Measurements from ENCODE around the gene RFNG. TPM values are rescaled to one million over a fixed set of nuclear protein-coding genes. Genes with fewer than 3 reads are reported as not detected.
"Not testable (repeated sequence)": the region's sequence is repeated elsewhere in the genome, so short reads cannot be mapped to it uniquely, and the experiment has no call there.

Gene RFNG
- total RNA-seq, 1 donor from 2014 or later: 30.8 TPM

DNA sequence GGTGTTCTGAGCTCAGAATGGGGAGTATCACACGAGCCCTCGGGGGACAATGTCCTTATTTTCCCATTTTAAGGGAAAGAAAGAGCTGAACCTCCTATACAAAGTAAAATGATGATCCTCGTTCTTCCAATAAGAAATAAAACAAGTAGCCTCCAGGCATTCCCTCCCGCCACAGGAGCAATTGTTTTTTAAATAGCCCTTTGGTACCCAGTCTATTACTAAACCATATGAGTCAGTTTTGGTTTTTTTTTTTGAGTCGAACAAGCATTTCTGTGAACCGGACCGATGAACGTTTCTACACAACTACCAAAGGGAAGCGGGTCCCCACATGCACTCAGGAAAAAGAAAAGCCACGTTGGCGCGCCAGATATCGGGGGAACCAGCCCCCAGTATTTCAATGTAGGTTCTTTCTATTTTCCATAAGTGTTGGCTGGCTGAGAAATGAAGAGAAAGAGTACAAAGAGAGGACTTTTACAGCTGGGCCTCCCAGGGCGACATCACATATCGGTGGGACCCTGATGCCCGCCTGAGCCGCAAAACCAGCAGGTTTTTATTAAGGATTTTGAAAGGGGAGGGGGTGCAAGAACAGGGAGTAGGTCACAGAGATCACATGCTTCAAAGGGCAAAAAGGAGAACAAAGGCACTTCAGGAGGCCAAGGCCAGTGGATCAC is 10.3 kb downstream of the RFNG start:
- Mint-ChIP-seq H3K9me3 (no peaks in the 10 kb centered on the region), H3K27ac (no peak overlapping the region), H3K4me1 (peaks cover 12% of the 10 kb centered on the region), H3K4me3 (no peak overlapping the region), H3K27me3 (peaks cover 2% of the 10 kb centered on the region), H3K36me3 (ENCODE audit: low read depth) (no peaks in the 10 kb centered on the region)
- intact Hi-C loops (cut with micrococcal nuclease): no loop called here
- DNase-seq: no peak

DNA sequence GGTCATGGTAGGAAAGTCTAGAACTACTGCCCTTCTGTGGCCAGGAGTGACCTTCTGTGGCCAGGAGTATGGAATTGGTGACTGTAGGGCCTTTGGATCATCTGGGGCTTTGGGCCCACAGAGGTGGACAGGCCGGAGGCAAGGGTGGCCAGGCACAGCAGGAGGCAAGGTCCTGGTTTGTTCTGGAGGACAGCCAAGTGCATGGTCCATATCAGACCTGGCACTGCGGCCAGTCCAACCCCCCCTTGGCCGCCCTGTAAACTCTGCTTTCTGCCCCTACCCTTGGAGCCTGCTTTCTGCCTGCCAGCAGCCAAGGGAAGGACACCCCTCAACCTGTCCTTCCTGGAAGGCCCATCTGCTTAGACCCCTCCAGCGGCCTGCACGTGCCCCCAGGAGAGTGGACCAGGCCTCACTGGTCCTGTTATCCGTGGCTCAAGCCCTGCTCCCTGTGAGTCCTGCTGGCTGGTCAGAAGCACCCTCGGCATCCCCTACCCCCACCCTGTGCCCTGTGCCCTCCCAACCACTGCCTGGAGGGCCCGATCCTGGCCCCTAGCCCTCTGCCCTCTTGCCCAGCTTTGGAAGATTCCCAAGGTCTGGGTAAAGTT is 11.8 kb downstream of the RFNG start:
- Mint-ChIP-seq H3K27ac (no peak overlapping the region), H3K9me3 (no peaks in the 10 kb centered on the region), H3K4me1 (peaks cover 17% of the 10 kb centered on the region), H3K4me3 (no peak overlapping the region), H3K27me3 (peaks cover 2% of the 10 kb centered on the region), H3K36me3 (ENCODE audit: low read depth) (peaks cover 8% of the 10 kb centered on the region)
- DNase-seq: no peak
- intact Hi-C loops (cut with micrococcal nuclease): no loop called here

DNA sequence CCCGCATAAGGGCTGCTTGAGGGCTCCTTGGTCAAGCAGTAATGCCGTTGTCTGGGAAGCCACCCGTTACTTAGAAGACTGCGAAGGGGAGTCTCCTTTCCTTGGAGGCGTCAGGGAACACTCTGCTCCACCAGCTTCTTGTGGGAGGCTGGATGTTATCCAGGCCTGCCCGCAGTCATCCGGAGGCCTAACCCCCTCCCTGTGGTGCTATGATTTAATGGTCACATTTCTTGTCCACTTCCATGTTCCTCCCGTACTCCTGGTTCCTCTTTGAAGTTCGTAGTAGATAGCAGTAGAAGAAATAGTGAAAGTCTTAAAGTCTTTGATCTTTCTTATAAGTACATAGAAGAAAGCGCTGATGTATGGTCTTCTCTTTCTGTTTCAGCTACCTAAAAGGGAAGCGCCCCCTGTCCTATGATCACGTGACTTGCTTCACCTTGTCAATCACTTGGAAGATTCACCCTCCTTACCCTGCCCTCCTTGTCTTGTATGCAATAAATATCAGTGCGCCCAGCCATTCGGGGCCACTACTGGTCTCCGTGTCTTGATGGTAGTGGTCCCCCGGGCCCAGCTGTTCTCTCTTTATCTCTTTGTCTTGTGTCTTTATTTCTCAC is 12.7 kb downstream of the RFNG start:
- H3K36me3 Mint-ChIP-seq (ENCODE audit: low read depth); H3K27me3 Mint-ChIP-seq; H3K27ac Mint-ChIP-seq; H3K9me3 Mint-ChIP-seq; intact Hi-C loops (cut with micrococcal nuclease); DNase-seq: not testable (repeated sequence)
- Mint-ChIP-seq H3K4me1 (peaks cover 17% of the 10 kb centered on the region), H3K4me3 (peak overlapping the region; percentile 34)

DNA sequence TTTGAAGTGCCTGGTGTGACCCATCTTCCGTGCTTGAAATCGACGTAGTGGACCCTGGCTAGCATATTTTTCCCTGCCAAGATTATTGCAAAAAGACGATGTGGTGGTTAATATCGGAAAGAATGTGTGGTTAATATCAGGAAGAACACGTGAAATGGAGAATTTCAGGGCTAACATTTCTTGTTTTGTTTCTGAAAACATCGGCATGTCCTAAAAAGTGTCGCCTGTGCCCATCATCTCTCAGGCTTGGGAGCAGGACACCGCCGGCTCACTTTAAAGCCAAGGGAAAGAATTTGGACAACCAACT is 13.8 kb downstream of the RFNG start:
- Mint-ChIP-seq H3K4me1 (peaks cover 18% of the 10 kb centered on the region), H3K27me3 (peaks cover 2% of the 10 kb centered on the region), H3K27ac (peak overlapping the region; percentile 96), H3K4me3 (peak overlapping the region; percentile 83), H3K9me3 (no peaks in the 10 kb centered on the region), H3K36me3 (ENCODE audit: low read depth) (peaks cover 8% of the 10 kb centered on the region)
- intact Hi-C loops (cut with micrococcal nuclease): loop anchor here (1.0 to 2.0 kb wide), 4 partner anchors 13 to 61 kb away; partner anchors contain the start of genes ASPSCR1, FASN, GPS1 and LRRC45
- DNase-seq: no peak

- intact Hi-C loops (cut with micrococcal nuclease): loop anchor here (1.0 to 2.0 kb wide), 4 partner anchors 14 to 61 kb away; partner anchors contain the start of genes ASPSCR1, FASN, GPS1 and LRRC45
- peak; percentile 99 for DNase-seq
- peaks cover 2% of the 10 kb centered on the region for H3K27me3 Mint-ChIP-seq
- peaks cover 8% of the 10 kb centered on the region for H3K36me3 Mint-ChIP-seq (ENCODE audit: low read depth)
- peak within 1 kb of the TSS; percentile 96 for H3K27ac Mint-ChIP-seq
- peak within 1 kb of the TSS; percentile 83 for H3K4me3 Mint-ChIP-seq
- H3K4me1 Mint-ChIP-seq: peaks cover 19% of the 10 kb centered on the region
- H3K9me3 Mint-ChIP-seq: no peaks in the 10 kb centered on the region
Measured at GRCh38 chr17:82037092-82037888, 14.3 kb downstream of the RFNG start, which contains the start of gene DCXR. Gene DCXR (minus strand): TSS chr17:82037697. CDS start chr17:82037682, 15 bp downstream.

DNA sequence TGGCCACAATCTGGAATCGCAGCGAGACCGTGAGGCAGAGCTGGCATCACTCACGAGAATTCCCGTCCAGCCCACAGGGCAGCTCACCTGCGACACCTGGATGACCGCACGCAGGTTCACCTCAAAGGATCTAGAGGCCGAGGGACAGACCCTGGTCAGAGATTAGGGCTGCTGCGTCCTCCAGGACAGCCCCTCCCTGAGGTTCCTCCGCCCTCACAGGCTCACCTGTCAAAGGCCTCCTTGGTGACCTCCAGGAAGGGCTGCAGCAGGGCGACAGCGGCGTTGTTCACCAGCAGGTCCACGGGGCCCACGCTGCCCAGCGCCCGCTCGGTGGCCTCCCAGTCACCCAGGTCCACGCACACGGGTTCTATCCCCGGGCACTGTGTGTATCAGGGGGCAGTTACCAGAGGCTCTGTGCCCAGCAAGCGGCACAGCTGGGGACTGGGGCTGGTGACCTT is 14.9 kb downstream of the RFNG start:
- peak overlapping the region; percentile 56 for H3K27ac Mint-ChIP-seq
- no peaks in the 10 kb centered on the region for H3K9me3 Mint-ChIP-seq
- peaks cover 19% of the 10 kb centered on the region for H3K4me1 Mint-ChIP-seq
- DNase-seq: no peak
- peak overlapping the region; percentile 83 for H3K4me3 Mint-ChIP-seq
- intact Hi-C loops (cut with micrococcal nuclease): loop anchor here (1.0 to 2.0 kb wide), 4 partner anchors 13 to 62 kb away; partner anchors contain the start of genes ASPSCR1, FASN, GPS1 and LRRC45
- peaks cover 2% of the 10 kb centered on the region for H3K27me3 Mint-ChIP-seq
- peaks cover 8% of the 10 kb centered on the region for H3K36me3 Mint-ChIP-seq (ENCODE audit: low read depth)

GRCh38 chr17:82035956-82036633 is 15.5 kb downstream of the RFNG start:
- H3K27me3 Mint-ChIP-seq: peaks cover 2% of the 10 kb centered on the region
- DNase-seq: no peak
- H3K4me1 Mint-ChIP-seq: peaks cover 19% of the 10 kb centered on the region
- peak overlapping the region; percentile 83 for H3K4me3 Mint-ChIP-seq
- peaks cover 8% of the 10 kb centered on the region for H3K36me3 Mint-ChIP-seq (ENCODE audit: low read depth)
- H3K27ac Mint-ChIP-seq: peak overlapping the region; percentile 15
- H3K9me3 Mint-ChIP-seq: no peaks in the 10 kb centered on the region
- intact Hi-C loops (cut with micrococcal nuclease): loop anchor here (2.0 kb wide), 2 partner anchors 15 to 59 kb away; partner anchors contain the start of genes ASPSCR1, GPS1 and RFNG

GRCh38 chr17:82035488-82035887 is 16.1 kb downstream of the RFNG start:
- peak overlapping the region; percentile 83 for H3K4me3 Mint-ChIP-seq
- H3K27me3 Mint-ChIP-seq: peaks cover 2% of the 10 kb centered on the region
- peaks cover 8% of the 10 kb centered on the region for H3K36me3 Mint-ChIP-seq (ENCODE audit: low read depth)
- no peaks in the 10 kb centered on the region for H3K9me3 Mint-ChIP-seq
- DNase-seq: no peak
- peak overlapping the region; percentile 65 for H3K27ac Mint-ChIP-seq
- intact Hi-C loops (cut with micrococcal nuclease): no loop called here
- peaks cover 19% of the 10 kb centered on the region for H3K4me1 Mint-ChIP-seq

DNA sequence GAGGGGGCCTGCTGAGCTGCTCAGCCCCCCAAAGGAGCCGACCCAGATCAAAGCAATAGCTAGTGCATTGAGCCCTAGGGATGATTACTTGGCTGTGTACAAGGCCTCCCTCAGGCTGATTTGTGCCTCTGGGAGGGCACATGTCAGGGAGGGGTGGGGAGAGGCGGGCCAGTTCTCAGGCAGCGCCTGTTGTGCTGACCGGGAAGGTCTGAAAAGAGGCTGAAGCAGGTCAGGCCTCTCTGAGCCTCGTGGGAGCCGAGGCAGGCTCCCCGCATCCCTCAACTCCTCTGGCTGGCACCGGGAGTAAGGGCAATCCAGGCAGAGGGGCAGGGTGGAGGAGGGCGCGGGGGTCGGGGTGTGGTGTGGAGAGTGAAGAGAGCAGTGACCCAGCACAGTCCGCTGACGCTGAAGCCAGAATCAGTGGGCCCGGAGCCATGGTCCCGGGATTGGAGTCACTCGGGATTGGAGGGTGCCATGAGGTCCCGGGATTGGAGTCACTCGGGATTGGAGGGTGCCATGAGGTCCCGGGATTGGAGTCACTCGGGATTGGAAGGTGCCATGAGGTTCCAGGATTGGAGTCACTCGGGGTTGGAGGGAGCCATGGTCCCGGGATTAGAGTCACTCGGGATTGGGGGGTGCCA is 17.1 kb downstream of the RFNG start:
- DNase-seq: no peak
- no peaks in the 10 kb centered on the region for H3K9me3 Mint-ChIP-seq
- intact Hi-C loops (cut with micrococcal nuclease): no loop called here
- peaks cover 12% of the 10 kb centered on the region for H3K36me3 Mint-ChIP-seq (ENCODE audit: low read depth)
- peaks cover 21% of the 10 kb centered on the region for H3K4me1 Mint-ChIP-seq
- H3K27me3 Mint-ChIP-seq: no peaks in the 10 kb centered on the region
- H3K27ac Mint-ChIP-seq: no peak overlapping the region
- peak overlapping the region; percentile 83 for H3K4me3 Mint-ChIP-seq

GRCh38 chr17:82033359-82034085 is 18.1 kb downstream of the RFNG start:
- intact Hi-C loops (cut with micrococcal nuclease): no loop called here
- H3K9me3 Mint-ChIP-seq: no peaks in the 10 kb centered on the region
- peaks cover 15% of the 10 kb centered on the region for H3K4me1 Mint-ChIP-seq
- no peak overlapping the region for H3K27ac Mint-ChIP-seq
- no peak for DNase-seq
- no peaks in the 10 kb centered on the region for H3K27me3 Mint-ChIP-seq
- H3K36me3 Mint-ChIP-seq (ENCODE audit: low read depth): peaks cover 12% of the 10 kb centered on the region
- H3K4me3 Mint-ChIP-seq: peak overlapping the region; percentile 76

- Mint-ChIP-seq H3K27me3 (no peaks in the 10 kb centered on the region), H3K9me3 (no peaks in the 10 kb centered on the region), H3K27ac (no peak overlapping the region), H3K36me3 (ENCODE audit: low read depth) (peaks cover 15% of the 10 kb centered on the region), H3K4me3 (peak overlapping the region; percentile 57), H3K4me1 (peaks cover 12% of the 10 kb centered on the region)
- DNase-seq: peak; percentile 88
- intact Hi-C loops (cut with micrococcal nuclease): no loop called here
Measured at GRCh38 chr17:82031885-82032627, 19.6 kb downstream of the RFNG start.

All from activated CD4-positive, alpha-beta T cell treated with anti-CD3 and anti-CD28 coated beads, Interleukin-2, amount 10 ng/mL, durations not matched to agents 24 days and 14 days (primary cell).